ENCODE data around the gene RIIAD1. TPM values are rescaled to one million over a fixed set of nuclear protein-coding genes. Genes with fewer than 3 reads are reported as not detected.

Gene RIIAD1
- total RNA-seq, 1 donor from 2014 or later: 1.2 TPM

GRCh38 chr1:151739590-151740355 lies 18.5 kb downstream of the RIIAD1 start:
- peaks cover 10% of the 10 kb centered on the region for H3K9me3 Mint-ChIP-seq (ENCODE audit: low read depth)
- no peaks in the 10 kb centered on the region for H3K36me3 Mint-ChIP-seq (ENCODE audit: insufficient read depth)
- H3K27ac Mint-ChIP-seq: no peak overlapping the region
- DNase-seq (ENCODE audit: low spot score, unreplicated experiment): no peak
- no peak overlapping the region for H3K4me3 Mint-ChIP-seq (ENCODE audit: low read depth)
- peaks cover 26% of the 10 kb centered on the region for H3K27me3 Mint-ChIP-seq
- H3K4me1 Mint-ChIP-seq (ENCODE audit: low read depth): peaks cover 13% of the 10 kb centered on the region
- TF ChIP-seq CTCF (IDR thresholded peaks at IDR 0.05; ENCODE audit: unreplicated experiment): no peak

GRCh38 chr1:151741516-151741915 lies 20.2 kb downstream of the RIIAD1 start:
- Mint-ChIP-seq H3K27me3 (peaks cover 39% of the 10 kb centered on the region), H3K27ac (no peak overlapping the region)

GRCh38 chr1:151756291-151756690 lies 35.0 kb downstream of the RIIAD1 start:
- DNase-seq (ENCODE audit: low spot score, unreplicated experiment): no peak
- H3K36me3 Mint-ChIP-seq (ENCODE audit: insufficient read depth): peaks cover 11% of the 10 kb centered on the region
- no peaks in the 10 kb centered on the region for H3K9me3 Mint-ChIP-seq (ENCODE audit: low read depth)
- no peak for TF ChIP-seq CTCF (IDR thresholded peaks at IDR 0.05; ENCODE audit: unreplicated experiment)
- peaks cover 3% of the 10 kb centered on the region for H3K27me3 Mint-ChIP-seq
- H3K4me3 Mint-ChIP-seq (ENCODE audit: low read depth): no peak overlapping the region
- no peak overlapping the region for H3K27ac Mint-ChIP-seq
- no peaks in the 10 kb centered on the region for H3K4me1 Mint-ChIP-seq (ENCODE audit: low read depth)

More at GRCh38 chr1:151741516-151741915, 20.2 kb downstream of the RIIAD1 start:
- no peak for TF ChIP-seq CTCF (IDR thresholded peaks at IDR 0.05; ENCODE audit: unreplicated experiment)
- no peak for DNase-seq (ENCODE audit: low spot score, unreplicated experiment)
- H3K36me3 Mint-ChIP-seq (ENCODE audit: insufficient read depth): no peaks in the 10 kb centered on the region
- H3K9me3 Mint-ChIP-seq (ENCODE audit: low read depth): peaks cover 10% of the 10 kb centered on the region
- peaks cover 11% of the 10 kb centered on the region for H3K4me1 Mint-ChIP-seq (ENCODE audit: low read depth)
- H3K4me3 Mint-ChIP-seq (ENCODE audit: low read depth): no peak overlapping the region

GRCh38 chr1:151759241-151759640 lies 37.9 kb downstream of the RIIAD1 start:
- no peak for TF ChIP-seq CTCF (IDR thresholded peaks at IDR 0.05; ENCODE audit: unreplicated experiment)
- Mint-ChIP-seq H3K4me3 (ENCODE audit: low read depth) (no peak overlapping the region), H3K9me3 (ENCODE audit: low read depth) (no peaks in the 10 kb centered on the region), H3K27ac (no peak overlapping the region), H3K36me3 (ENCODE audit: insufficient read depth) (peaks cover 13% of the 10 kb centered on the region), H3K27me3 (no peaks in the 10 kb centered on the region), H3K4me1 (ENCODE audit: low read depth) (peaks cover 8% of the 10 kb centered on the region)
- no peak for DNase-seq (ENCODE audit: low spot score, unreplicated experiment)

GRCh38 chr1:151760597-151761385 lies 39.5 kb downstream of the RIIAD1 start:
- no peak for DNase-seq (ENCODE audit: low spot score, unreplicated experiment)
- Mint-ChIP-seq H3K27ac (no peak overlapping the region), H3K36me3 (ENCODE audit: insufficient read depth) (peaks cover 13% of the 10 kb centered on the region), H3K9me3 (ENCODE audit: low read depth) (no peaks in the 10 kb centered on the region), H3K4me1 (ENCODE audit: low read depth) (peaks cover 10% of the 10 kb centered on the region), H3K27me3 (no peaks in the 10 kb centered on the region), H3K4me3 (ENCODE audit: low read depth) (peak overlapping the region; percentile 29)
- no peak for TF ChIP-seq CTCF (IDR thresholded peaks at IDR 0.05; ENCODE audit: unreplicated experiment)

All from progenitor cell of endocrine pancreas (in vitro differentiated cells).